Ammon's horn (tissue), 1 donor: ENCODE results near the gene VANGL1.

ENCODE experiments used
- DNase-seq: peaks from one replicate; pipeline ENCODE4 v3.0.0-alpha.2; 2016; ENCODE audit warnings: low spot score

Gene VANGL1

GRCh38 chr1:115644109-115644508, 2.3 kb downstream of the VANGL1 start:
- DNase-seq: no peak

GRCh38 chr1:115647047-115647446, 5.3 kb downstream of the VANGL1 start:
- no peak for DNase-seq

- no peak for DNase-seq
These were observed 5.7 kb downstream of the VANGL1 start for GRCh38 chr1:115647507-115647906.

GRCh38 chr1:115647919-115648650, 6.3 kb downstream of the VANGL1 start:
- no peak for DNase-seq

GRCh38 chr1:115648717-115649691, 7.2 kb downstream of the VANGL1 start:
- DNase-seq: no peak

GRCh38 chr1:115649964-115650363, 8.2 kb downstream of the VANGL1 start:
- DNase-seq: no peak

GRCh38 chr1:115650961-115651360, 9.2 kb downstream of the VANGL1 start:
- DNase-seq: no peak

- no peak for DNase-seq
These were observed 9.6 kb downstream of the VANGL1 start for GRCh38 chr1:115651391-115651790.

GRCh38 chr1:115652236-115652788, 10.5 kb downstream of the VANGL1 start:
- DNase-seq: no peak

- DNase-seq: no peak
These were observed 12.4 kb downstream of the VANGL1 start for GRCh38 chr1:115654125-115654524.

- DNase-seq: no peak
These were observed 13.0 kb downstream of the VANGL1 start for GRCh38 chr1:115654663-115655305.

- DNase-seq: no peak
These were observed 13.5 kb downstream of the VANGL1 start for GRCh38 chr1:115655306-115655663.

GRCh38 chr1:115655916-115656315, 14.1 kb downstream of the VANGL1 start:
- DNase-seq: no peak

- no peak for DNase-seq
These were observed 14.8 kb downstream of the VANGL1 start for GRCh38 chr1:115656461-115657077.

GRCh38 chr1:115658646-115659045, 16.9 kb downstream of the VANGL1 start:
- no peak for DNase-seq

GRCh38 chr1:115660151-115660550, 18.4 kb downstream of the VANGL1 start:
- no peak for DNase-seq

- DNase-seq: no peak
These were observed 19.4 kb downstream of the VANGL1 start for GRCh38 chr1:115661157-115661556.

GRCh38 chr1:115665319-115666096, 23.7 kb downstream of the VANGL1 start:
- no peak for DNase-seq

- no peak for DNase-seq
These were observed 24.4 kb downstream of the VANGL1 start for GRCh38 chr1:115666206-115666605.

GRCh38 chr1:115666702-115667101, 24.9 kb downstream of the VANGL1 start:
- DNase-seq: peak; percentile 47

- DNase-seq: no peak
These were observed 26.8 kb downstream of the VANGL1 start for GRCh38 chr1:115668579-115668978.
